Measurements from ENCODE around the gene SLC26A9. TPM values are rescaled to one million over a fixed set of nuclear protein-coding genes. Genes with fewer than 3 reads are reported as not detected.

Gene SLC26A9
- total RNA-seq = not detected in 2 replicates

GRCh38 chr1:205943245-205943644, at the start of gene SLC26A9:
Gene SLC26A9, minus strand, starts transcription at chr1:205943456. Its CDS starts 7,636 bp downstream, at chr1:205935820.
- no peak within 1 kb of the TSS for H3K4me3 ChIP-seq (ENCODE audit: insufficient read depth, low read length)
- no peak within 1 kb of the TSS for H2AFZ ChIP-seq (ENCODE audit: low read length)
- TF ChIP-seq CTCF (IDR thresholded peaks at IDR 0.05; ENCODE audit: extremely low read depth, low read depth, low read length) = no peak
- DNase-seq (ENCODE audit: insufficient read length, low spot score, missing footprints) = peak; percentile 32
- no peaks in the 10 kb centered on the region for H3K36me3 ChIP-seq (ENCODE audit: insufficient read depth, low read length)
- no peaks in the 10 kb centered on the region for H3K4me1 ChIP-seq (ENCODE audit: insufficient read depth, low read length)
- no peak within 1 kb of the TSS for H3K27ac ChIP-seq (ENCODE audit: low read depth, low read length)
- peaks cover 50% of the 10 kb centered on the region for H3K27me3 ChIP-seq (ENCODE audit: insufficient read depth, low read length)
- no peak within 1 kb of the TSS for H3K4me2 ChIP-seq (ENCODE audit: insufficient read depth, low read length)
- H3K9me3 ChIP-seq (ENCODE audit: low read depth, low read length) = no peaks in the 10 kb centered on the region
- no peaks in the 10 kb centered on the region for H4K20me1 ChIP-seq (ENCODE audit: insufficient read depth, low read length)
- H3K79me2 ChIP-seq (ENCODE audit: insufficient read depth, low read length) = no peaks in the 10 kb centered on the region

- H3K4me2 ChIP-seq (ENCODE audit: insufficient read depth, low read length) = no peak overlapping the region
- no peak overlapping the region for H2AFZ ChIP-seq (ENCODE audit: low read length)
- no peaks in the 10 kb centered on the region for H3K9me3 ChIP-seq (ENCODE audit: low read depth, low read length)
- peaks cover 5% of the 10 kb centered on the region for H3K4me1 ChIP-seq (ENCODE audit: insufficient read depth, low read length)
- no peak overlapping the region for H3K4me3 ChIP-seq (ENCODE audit: insufficient read depth, low read length)
- DNase-seq (ENCODE audit: insufficient read length, low spot score, missing footprints) = no peak
- peaks cover 40% of the 10 kb centered on the region for H3K36me3 ChIP-seq (ENCODE audit: insufficient read depth, low read length)
- H3K79me2 ChIP-seq (ENCODE audit: insufficient read depth, low read length) = peaks cover 4% of the 10 kb centered on the region
- no peak for TF ChIP-seq CTCF (IDR thresholded peaks at IDR 0.05; ENCODE audit: extremely low read depth, low read depth, low read length)
- no peak overlapping the region for H3K27ac ChIP-seq (ENCODE audit: low read depth, low read length)
- peaks cover 19% of the 10 kb centered on the region for H4K20me1 ChIP-seq (ENCODE audit: insufficient read depth, low read length)
- H3K27me3 ChIP-seq (ENCODE audit: insufficient read depth, low read length) = no peaks in the 10 kb centered on the region
These were observed 49.1 kb upstream of the SLC26A9 start for GRCh38 chr1:205992218-205992882.

- no peak overlapping the region for H2AFZ ChIP-seq (ENCODE audit: low read length)
- no peak for DNase-seq (ENCODE audit: insufficient read length, low spot score, missing footprints)
- H3K79me2 ChIP-seq (ENCODE audit: insufficient read depth, low read length) = no peaks in the 10 kb centered on the region
- peaks cover 40% of the 10 kb centered on the region for H3K36me3 ChIP-seq (ENCODE audit: insufficient read depth, low read length)
- H3K4me3 ChIP-seq (ENCODE audit: insufficient read depth, low read length) = no peak overlapping the region
- H3K27me3 ChIP-seq (ENCODE audit: insufficient read depth, low read length) = no peaks in the 10 kb centered on the region
- no peak overlapping the region for H3K27ac ChIP-seq (ENCODE audit: low read depth, low read length)
- peaks cover 16% of the 10 kb centered on the region for H3K4me1 ChIP-seq (ENCODE audit: insufficient read depth, low read length)
- no peak for TF ChIP-seq CTCF (IDR thresholded peaks at IDR 0.05; ENCODE audit: extremely low read depth, low read depth, low read length)
- no peaks in the 10 kb centered on the region for H3K9me3 ChIP-seq (ENCODE audit: low read depth, low read length)
- no peak overlapping the region for H3K4me2 ChIP-seq (ENCODE audit: insufficient read depth, low read length)
- peaks cover 14% of the 10 kb centered on the region for H4K20me1 ChIP-seq (ENCODE audit: insufficient read depth, low read length)
These were observed 48.0 kb upstream of the SLC26A9 start for GRCh38 chr1:205991237-205991636.

GRCh38 chr1:205990226-205990625, 47.0 kb upstream of the SLC26A9 start:
- H3K4me1 ChIP-seq (ENCODE audit: insufficient read depth, low read length) = peaks cover 19% of the 10 kb centered on the region
- no peaks in the 10 kb centered on the region for H3K27me3 ChIP-seq (ENCODE audit: insufficient read depth, low read length)
- no peak overlapping the region for H3K27ac ChIP-seq (ENCODE audit: low read depth, low read length)
- H2AFZ ChIP-seq (ENCODE audit: low read length) = no peak overlapping the region
- H3K4me3 ChIP-seq (ENCODE audit: insufficient read depth, low read length) = no peak overlapping the region
- H4K20me1 ChIP-seq (ENCODE audit: insufficient read depth, low read length) = peaks cover 17% of the 10 kb centered on the region
- H3K36me3 ChIP-seq (ENCODE audit: insufficient read depth, low read length) = peaks cover 42% of the 10 kb centered on the region
- no peak for TF ChIP-seq CTCF (IDR thresholded peaks at IDR 0.05; ENCODE audit: extremely low read depth, low read depth, low read length)
- no peaks in the 10 kb centered on the region for H3K79me2 ChIP-seq (ENCODE audit: insufficient read depth, low read length)
- no peak overlapping the region for H3K4me2 ChIP-seq (ENCODE audit: insufficient read depth, low read length)
- no peak for DNase-seq (ENCODE audit: insufficient read length, low spot score, missing footprints)
- no peaks in the 10 kb centered on the region for H3K9me3 ChIP-seq (ENCODE audit: low read depth, low read length)

Measured in osteoblast (primary cell).